ENCODE results near the gene MEI1.
"Not testable (repeated sequence)": the region's sequence is repeated elsewhere in the genome, so short reads cannot be mapped to it uniquely, and the experiment has no call there.

Gene MEI1

DNA sequence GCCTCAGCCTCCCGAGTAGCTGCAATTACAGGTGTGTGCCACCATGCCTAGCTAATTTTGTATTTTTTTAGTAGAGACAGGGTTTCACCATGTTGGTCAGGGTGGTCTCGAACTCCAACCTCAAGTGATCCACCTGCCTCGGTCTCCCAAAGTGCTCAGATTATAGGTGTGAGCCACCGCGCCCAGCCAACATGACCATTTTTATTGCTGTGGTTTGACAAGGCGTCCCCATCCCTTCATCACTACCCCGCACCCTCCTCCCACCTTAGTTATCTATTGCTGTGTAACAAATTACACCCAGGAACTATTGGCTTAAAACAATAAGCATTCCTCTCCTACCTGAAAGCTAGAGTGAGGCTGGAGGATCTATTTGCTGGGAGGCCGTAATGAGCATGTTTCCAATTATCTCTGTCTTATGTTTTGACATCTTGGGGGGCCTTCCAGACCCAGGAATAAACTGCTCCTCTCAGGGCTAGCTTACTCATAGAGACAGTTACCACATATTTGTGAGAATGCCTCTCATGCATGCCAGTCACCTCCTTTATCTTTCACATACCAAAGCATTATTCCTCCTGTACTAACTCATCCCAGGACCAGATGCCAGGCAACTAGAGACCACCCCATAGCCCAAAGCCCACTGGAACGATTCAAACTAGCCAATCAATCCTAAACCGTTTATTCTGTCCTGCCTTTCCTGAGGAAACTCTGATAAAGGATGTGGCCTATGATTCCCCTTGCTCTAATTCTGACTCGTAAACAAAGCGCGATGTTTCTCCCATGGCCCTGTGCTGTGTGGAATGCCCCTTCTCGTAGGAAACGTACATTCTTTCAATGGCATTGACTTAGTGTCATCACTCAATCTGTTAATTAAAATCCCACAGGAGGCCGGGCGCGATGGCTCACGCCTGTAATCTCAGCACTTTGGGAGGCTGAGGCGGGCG, 30.1 kb upstream of the MEI1 start:
- peak; percentile 75 for DNase-seq (ENCODE audit: low read depth)
- no peak overlapping the region for H3K4me3 ChIP-seq (ENCODE audit: low read depth, low read length)

DNA sequence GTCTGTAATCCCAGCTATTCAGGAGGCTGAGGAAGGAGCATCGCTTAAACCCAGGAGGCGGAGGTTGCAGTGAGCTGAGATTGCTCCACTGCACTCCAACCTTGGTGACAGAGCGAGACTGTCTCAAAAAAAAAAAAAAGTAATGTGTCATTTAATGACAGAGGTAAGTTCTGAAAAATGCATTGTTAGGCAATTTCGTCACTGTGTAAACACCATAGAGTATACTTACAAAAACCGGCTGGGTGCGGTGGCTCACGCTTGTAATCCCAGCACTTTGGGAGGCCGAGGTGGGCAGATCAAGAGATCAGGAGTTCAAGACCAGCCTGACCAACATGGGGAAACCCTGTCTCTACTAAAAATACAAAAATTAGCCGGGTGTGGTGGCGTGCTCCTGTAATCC, 27.2 kb upstream of the MEI1 start:
- DNase-seq (ENCODE audit: low read depth); H3K4me3 ChIP-seq (ENCODE audit: low read depth, low read length): not testable (repeated sequence)

More for the DNA sequence above, 30.1 kb upstream of the MEI1 start:
- TF ChIP-seq, protein P1, sequence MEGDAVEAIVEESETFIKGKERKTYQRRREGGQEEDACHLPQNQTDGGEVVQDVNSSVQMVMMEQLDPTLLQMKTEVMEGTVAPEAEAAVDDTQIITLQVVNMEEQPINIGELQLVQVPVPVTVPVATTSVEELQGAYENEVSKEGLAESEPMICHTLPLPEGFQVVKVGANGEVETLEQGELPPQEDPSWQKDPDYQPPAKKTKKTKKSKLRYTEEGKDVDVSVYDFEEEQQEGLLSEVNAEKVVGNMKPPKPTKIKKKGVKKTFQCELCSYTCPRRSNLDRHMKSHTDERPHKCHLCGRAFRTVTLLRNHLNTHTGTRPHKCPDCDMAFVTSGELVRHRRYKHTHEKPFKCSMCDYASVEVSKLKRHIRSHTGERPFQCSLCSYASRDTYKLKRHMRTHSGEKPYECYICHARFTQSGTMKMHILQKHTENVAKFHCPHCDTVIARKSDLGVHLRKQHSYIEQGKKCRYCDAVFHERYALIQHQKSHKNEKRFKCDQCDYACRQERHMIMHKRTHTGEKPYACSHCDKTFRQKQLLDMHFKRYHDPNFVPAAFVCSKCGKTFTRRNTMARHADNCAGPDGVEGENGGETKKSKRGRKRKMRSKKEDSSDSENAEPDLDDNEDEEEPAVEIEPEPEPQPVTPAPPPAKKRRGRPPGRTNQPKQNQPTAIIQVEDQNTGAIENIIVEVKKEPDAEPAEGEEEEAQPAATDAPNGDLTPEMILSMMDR (conservative IDR thresholded peaks at IDR 0.05; ENCODE audit: low read depth, low read length) = no peak

DNA sequence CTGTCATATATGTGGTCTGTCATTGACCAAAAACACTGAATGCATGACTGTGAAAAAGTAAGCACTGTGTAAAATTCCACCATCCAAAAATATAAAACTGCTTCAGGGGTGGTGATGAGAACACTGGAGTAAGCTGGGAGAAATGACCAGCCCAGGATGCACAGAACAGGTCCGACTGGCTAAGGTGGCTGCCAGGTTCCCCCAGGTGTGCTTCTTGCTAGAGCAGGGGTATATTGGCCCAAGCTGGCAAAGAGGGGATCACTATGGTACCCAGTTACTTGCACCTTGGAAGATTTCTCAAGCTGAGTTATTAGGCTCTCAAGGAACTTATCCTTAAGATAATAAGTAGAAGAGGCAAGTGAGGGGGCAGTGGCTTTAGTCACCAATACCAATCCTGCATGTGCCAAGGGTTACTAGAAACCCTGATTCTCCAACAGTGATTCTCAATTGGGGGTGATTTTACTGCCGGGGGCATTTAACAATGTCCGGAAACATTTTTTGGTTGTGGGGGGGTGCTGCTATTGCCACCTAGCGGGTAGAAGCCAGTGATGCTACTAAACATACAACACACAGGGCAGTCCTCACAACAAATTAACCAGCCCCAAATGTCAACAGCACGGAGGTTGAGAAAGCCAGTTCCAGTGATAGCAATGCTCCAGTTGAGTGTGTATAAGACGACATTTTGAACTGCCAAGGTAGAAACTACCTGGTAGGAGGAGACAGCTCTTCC, 26.4 kb upstream of the MEI1 start:
- TF ChIP-seq, protein P1 (conservative IDR thresholded peaks at IDR 0.05; ENCODE audit: low read depth, low read length) = peak; percentile 56
- H3K4me3 ChIP-seq (ENCODE audit: low read depth, low read length) = no peak overlapping the region
- peak; percentile 20 for DNase-seq (ENCODE audit: low read depth)

DNA sequence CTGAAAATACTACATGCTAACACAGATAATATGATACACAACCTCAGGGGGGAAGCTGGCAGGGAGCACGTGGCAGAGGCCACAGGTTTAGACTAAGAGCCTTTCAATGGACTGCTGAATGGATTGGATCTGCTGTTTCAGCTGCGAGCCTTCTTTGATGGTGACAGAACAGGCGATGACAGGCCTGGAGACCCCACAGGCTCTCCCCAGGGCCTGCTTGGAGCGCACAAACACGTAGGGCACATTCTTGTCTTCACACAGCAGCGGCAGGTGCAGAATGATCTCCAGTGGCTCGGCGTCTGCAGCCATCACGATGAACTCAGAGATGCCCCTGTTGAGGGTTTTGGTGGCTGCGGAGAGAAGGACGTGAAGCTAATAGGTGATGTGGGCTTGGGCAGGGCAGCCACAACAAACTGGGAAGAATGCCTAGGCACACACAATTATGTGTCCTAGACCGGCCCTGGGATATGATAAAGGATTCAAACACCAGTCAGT, 24.4 kb upstream of the MEI1 start:
- TF ChIP-seq, protein P1 (conservative IDR thresholded peaks at IDR 0.05; ENCODE audit: low read depth, low read length) = no peak
- no peak for DNase-seq (ENCODE audit: low read depth)

DNA sequence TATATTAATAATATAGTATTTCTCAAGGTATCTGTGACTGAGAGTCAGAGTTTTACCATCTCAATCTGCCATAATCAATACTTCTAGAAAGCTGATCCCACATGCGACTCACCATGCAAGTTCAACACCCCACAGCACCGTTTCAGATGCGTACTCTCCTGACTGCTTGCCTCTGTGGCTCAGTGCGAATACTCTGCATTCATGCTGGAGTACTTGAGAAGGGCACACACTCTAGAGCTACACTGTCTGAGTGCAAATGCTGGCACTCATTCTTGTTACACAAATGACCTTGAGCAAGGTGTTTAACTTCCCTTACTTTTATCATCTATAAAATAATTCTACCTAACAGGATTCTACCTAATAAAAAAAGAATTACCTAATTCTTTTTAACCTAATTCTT, 23.2 kb upstream of the MEI1 start:
- H3K4me3 ChIP-seq (ENCODE audit: low read depth, low read length) = no peak overlapping the region
- TF ChIP-seq, protein P1 (conservative IDR thresholded peaks at IDR 0.05; ENCODE audit: low read depth, low read length) = no peak
- no peak for DNase-seq (ENCODE audit: low read depth)

More for the DNA sequence above, 24.4 kb upstream of the MEI1 start:
- no peak overlapping the region for H3K4me3 ChIP-seq (ENCODE audit: low read depth, low read length)

DNA sequence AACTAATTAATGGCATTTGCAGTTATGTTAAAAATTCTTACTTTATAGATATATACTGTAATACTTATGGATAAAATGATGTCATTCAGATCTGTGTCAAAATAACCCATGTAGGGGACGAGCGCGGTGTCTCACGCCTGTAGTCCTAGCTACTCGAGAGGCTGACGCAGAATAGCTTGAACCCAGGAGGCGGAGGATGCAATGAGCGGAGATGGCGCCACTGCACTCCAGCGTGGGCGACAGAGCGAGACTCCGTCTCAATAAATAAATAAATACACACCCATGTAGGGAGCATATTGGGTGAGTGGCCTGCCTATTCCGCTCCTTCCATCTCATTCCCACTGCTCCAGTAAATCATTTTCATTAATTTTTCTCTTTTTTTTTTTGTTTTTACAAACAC, 17.7 kb upstream of the MEI1 start:
- peak overlapping the region; percentile 80 for H3K4me3 ChIP-seq (ENCODE audit: low read depth, low read length)
- TF ChIP-seq, protein P1 (conservative IDR thresholded peaks at IDR 0.05; ENCODE audit: low read depth, low read length) = no peak
- DNase-seq (ENCODE audit: low read depth) = peak; percentile 37
